Naive B cell (primary cell): ENCODE measurements around the gene ZNF597. TPM values are rescaled to one million over a fixed set of nuclear protein-coding genes. Genes with fewer than 3 reads are reported as not detected.

Experiments
- ATAC-seq, 2 donors: fragments of 150-1000 bp; cut with Tn5 transposase; 2 replicates each; pipeline ENCODE4 v1.10.0; 2021; ENCODE audit warnings: low read depth in 2 of 2, mild to moderate bottlenecking in 2 of 2, moderate library complexity in 2 of 2
- DNase-seq: peaks from one replicate; pipeline ENCODE4 v3.0.0; 2022
- H3K27ac Mint-ChIP-seq, 6 donors: one replicate each; pipeline ENCODE4 v1.8.0; 2020 to 2022; ENCODE audit warnings: mild to moderate bottlenecking in 6 of 6, mixed read lengths in 6 of 6, moderate library complexity in 5 of 6, inconsistent platforms in 2 of 6
- H3K27me3 Mint-ChIP-seq, 3 donors: one replicate each; pipeline ENCODE4 v1.8.0; 2021 to 2022; ENCODE audit warnings: mixed read lengths in 3 of 3, mild to moderate bottlenecking in 1 of 3
- H3K36me3 Mint-ChIP-seq, 2 donors: one replicate each; pipeline ENCODE4 v1.8.0; 2020 to 2022; ENCODE audit warnings: mixed read lengths in 2 of 2, inconsistent platforms in 1 of 2, mild to moderate bottlenecking in 1 of 2
- H3K4me1 Mint-ChIP-seq, 3 donors: one replicate each; pipeline ENCODE4 v1.8.0; 2020 to 2022; ENCODE audit warnings: mixed read lengths in 3 of 3, inconsistent platforms in 1 of 3, mild to moderate bottlenecking in 1 of 3, moderate library complexity in 1 of 3
- H3K4me3 Mint-ChIP-seq, 8 donors: one replicate each; pipeline ENCODE4 v1.8.0; 2020 to 2022; ENCODE audit warnings: mild to moderate bottlenecking in 8 of 8, mixed read lengths in 8 of 8, moderate library complexity in 8 of 8, inconsistent platforms in 2 of 8
- H3K9me3 Mint-ChIP-seq, 7 donors: one replicate each; pipeline ENCODE4 v1.8.0; 2020 to 2022; ENCODE audit warnings: mixed read lengths in 7 of 7, mild to moderate bottlenecking in 5 of 7, inconsistent platforms in 2 of 7, moderate library complexity in 1 of 7
- polyA plus RNA-seq, 6 donors: library from polyadenylated mRNA; unstranded; fragments of 300-500 nt; fragmentation: Illumina TruSeq; gene quantifications; one replicate each; pipeline ENCODE4 v1.2.3, GENCODE V29; 2021; ENCODE audit warnings: low read depth in 6 of 6

The ZNF597 gene, protein sequence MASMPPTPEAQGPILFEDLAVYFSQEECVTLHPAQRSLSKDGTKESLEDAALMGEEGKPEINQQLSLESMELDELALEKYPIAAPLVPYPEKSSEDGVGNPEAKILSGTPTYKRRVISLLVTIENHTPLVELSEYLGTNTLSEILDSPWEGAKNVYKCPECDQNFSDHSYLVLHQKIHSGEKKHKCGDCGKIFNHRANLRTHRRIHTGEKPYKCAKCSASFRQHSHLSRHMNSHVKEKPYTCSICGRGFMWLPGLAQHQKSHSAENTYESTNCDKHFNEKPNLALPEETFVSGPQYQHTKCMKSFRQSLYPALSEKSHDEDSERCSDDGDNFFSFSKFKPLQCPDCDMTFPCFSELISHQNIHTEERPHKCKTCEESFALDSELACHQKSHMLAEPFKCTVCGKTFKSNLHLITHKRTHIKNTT
- 1 to 10 TPM in 5 of 6 donors, under 1 TPM in 1; 0.78 to 3.2 (median 2.3) TPM for polyA plus RNA-seq

DNA sequence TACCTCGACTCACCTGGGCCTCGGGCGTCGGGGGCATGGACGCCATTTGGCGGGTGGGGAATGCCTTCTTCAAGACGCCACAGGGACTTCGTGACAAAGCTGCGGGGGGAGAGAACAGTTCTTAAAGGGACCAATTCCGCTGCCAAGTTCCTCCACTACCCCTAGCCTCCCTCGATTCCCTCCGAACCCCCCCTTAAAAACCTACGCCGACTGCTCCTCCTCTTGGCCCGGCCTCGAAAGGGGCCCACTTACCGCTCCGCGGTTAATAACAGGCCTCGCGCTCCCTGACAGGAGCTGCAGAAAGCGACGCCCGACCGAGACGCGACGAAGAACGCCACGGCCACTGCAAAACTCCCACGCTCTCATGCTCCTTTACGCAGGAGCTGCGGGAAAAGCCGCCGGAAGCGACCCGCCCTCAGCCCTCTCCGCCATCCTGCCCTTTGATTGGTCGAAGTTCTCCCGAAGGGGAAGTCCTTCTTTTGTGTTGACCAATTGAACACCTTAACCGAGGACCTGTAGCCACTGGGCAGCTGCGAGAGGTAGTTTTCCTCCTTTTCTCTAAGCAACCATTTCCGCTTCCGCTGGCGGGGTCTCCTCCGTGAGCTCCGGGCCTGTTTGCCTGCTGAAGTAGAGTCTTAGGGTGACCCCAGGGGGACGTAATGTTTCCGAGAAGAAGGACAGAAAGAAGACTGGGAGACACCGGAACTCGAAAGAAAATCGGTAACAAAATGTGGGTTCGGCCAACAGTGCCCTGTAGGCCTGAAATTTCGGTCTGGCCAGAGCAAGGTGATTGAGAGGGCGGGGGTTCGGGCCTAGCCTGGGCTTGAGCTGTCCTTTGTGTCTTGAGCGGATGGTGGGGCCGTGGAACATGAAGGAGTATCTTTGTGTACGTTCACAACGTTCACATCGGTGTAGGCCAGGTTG is at the start of gene ZNF597, which contains the start of gene NAA60:
Gene ZNF597, minus strand, starts transcription at position 397 of the 924 bp plus-strand sequence. Its CDS starts 351 bp downstream, at position 46.
Gene NAA60, plus strand, starts transcription at position 573 of the 924 bp plus-strand sequence. CDS start 32,548 bp downstream, outside the sequence.
- DNase-seq (peak; percentile 82), ATAC-seq (peak; percentile 93 to 94)
- peaks cover 5 to 25% (median 5%) of the 10 kb centered on the region in 3 donors for H3K27me3 Mint-ChIP-seq
- H3K27ac Mint-ChIP-seq, result peak within 1 kb of the TSS; percentile 96 to 99 (median 98)
- peak within 1 kb of the TSS; percentile 96 to 99 (median 98) for H3K4me3 Mint-ChIP-seq
- H3K4me1 Mint-ChIP-seq, result peaks cover 8 to 27% (median 8%) of the 10 kb centered on the region in 3 donors
- peaks cover 4 to 22% (median 12%) of the 10 kb centered on the region in 7 donors for H3K9me3 Mint-ChIP-seq
- peaks cover 26 to 40% of the 10 kb centered on the region in 2 donors for H3K36me3 Mint-ChIP-seq

DNA sequence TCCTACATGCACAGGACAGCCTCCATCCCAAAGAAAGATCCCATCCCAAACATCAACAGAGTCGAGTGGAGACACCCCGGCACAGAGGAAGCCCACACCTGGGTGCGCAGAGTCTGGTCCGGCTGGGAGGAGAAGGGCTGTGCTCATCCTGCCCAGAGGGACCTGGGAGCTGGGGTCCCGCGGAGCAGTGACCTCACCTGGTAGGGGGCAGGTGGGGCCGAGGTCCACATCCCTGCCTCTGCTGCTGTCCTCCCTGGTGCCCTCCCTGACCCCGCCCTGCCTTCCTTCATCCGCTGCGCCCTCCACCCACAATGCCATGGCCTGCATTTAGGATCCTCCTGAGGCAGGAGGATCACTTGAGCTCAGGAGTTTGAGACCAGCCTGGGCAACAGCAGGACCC is 49.1 kb upstream of the ZNF597 start:
- no peak for ATAC-seq
- Mint-ChIP-seq H3K9me3 (no peaks in the 10 kb centered on the region), H3K27ac (no peak overlapping the region)

DNA sequence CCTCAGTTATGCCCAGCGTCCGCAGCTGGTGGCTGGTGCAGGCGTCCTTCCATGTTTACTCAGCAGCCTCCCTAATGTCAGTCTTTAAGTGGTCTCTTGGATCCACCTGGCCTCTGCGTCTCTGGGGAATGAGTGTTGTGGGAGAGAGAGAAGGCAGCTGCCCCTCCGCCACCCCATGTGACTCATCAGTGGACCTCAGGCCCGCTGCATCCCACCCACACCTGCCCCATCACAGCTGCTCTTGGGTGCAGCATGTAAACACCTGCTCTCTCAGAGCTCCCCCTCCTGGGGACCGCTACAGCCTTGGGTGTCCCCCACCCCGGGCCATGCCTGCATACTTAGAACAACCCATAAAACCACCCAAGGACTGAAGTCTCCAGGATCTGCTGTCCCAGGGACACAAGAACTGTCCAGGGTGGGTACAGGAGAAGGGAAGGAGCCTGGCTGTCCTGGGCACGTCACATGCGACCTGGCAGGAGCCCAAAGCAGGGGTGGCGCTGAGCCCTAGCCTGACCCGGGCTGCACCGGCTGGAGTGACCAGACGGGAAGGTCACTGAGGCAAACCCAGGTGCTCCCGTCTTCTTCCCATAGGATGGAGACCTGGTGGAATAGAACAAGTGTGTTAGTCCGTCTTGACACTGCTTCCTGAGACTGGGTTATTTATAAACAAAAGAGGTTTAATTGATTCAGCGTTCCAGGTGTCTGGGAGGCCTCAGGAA is 47.8 kb upstream of the ZNF597 start:
- H3K27ac Mint-ChIP-seq, result peak overlapping the region in 1 of 6 donors; percentile 69
- no peak for DNase-seq
- H3K27me3 Mint-ChIP-seq, result no peaks in the 10 kb centered on the region
- no peak overlapping the region for H3K4me3 Mint-ChIP-seq
- ATAC-seq, result no peak
- H3K36me3 Mint-ChIP-seq, result no peaks in the 10 kb centered on the region
- no peaks in the 10 kb centered on the region for H3K4me1 Mint-ChIP-seq
- no peaks in the 10 kb centered on the region for H3K9me3 Mint-ChIP-seq

More for the DNA sequence above, 49.1 kb upstream of the ZNF597 start:
- no peaks in the 10 kb centered on the region for H3K4me1 Mint-ChIP-seq
- DNase-seq, result no peak
- H3K4me3 Mint-ChIP-seq, result no peak overlapping the region
- H3K36me3 Mint-ChIP-seq, result no peaks in the 10 kb centered on the region
- H3K27me3 Mint-ChIP-seq, result no peaks in the 10 kb centered on the region

DNA sequence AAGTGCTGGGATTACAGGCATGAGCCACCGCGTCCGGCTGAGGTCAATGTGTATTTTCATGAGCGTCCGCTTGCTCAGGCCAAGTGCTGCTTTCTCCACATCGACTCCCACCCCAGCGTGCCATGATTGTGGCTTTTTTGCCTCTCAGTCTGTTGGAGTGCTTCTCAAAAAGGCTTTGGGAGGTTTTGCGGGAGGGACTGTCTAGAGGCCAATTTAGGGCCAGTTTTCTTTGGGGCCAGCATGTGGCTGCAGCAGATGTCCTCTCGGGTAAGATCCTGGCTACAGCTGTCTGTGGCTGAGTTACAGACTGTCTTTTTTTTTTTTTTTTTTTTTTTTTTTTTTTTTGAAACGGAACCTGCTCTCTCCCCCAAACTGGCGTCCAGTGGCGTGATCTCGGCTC is 45.5 kb upstream of the ZNF597 start:
- no peaks in the 10 kb centered on the region for H3K27me3 Mint-ChIP-seq
- peak overlapping the region in 1 of 6 donors; percentile 44 for H3K27ac Mint-ChIP-seq
- H3K36me3 Mint-ChIP-seq, result peaks cover 0 to under 1% of the 10 kb centered on the region in 2 donors
- no peak overlapping the region for H3K4me3 Mint-ChIP-seq
- no peaks in the 10 kb centered on the region for H3K4me1 Mint-ChIP-seq
- no peaks in the 10 kb centered on the region for H3K9me3 Mint-ChIP-seq
- DNase-seq, result no peak
- ATAC-seq, result no peak

DNA sequence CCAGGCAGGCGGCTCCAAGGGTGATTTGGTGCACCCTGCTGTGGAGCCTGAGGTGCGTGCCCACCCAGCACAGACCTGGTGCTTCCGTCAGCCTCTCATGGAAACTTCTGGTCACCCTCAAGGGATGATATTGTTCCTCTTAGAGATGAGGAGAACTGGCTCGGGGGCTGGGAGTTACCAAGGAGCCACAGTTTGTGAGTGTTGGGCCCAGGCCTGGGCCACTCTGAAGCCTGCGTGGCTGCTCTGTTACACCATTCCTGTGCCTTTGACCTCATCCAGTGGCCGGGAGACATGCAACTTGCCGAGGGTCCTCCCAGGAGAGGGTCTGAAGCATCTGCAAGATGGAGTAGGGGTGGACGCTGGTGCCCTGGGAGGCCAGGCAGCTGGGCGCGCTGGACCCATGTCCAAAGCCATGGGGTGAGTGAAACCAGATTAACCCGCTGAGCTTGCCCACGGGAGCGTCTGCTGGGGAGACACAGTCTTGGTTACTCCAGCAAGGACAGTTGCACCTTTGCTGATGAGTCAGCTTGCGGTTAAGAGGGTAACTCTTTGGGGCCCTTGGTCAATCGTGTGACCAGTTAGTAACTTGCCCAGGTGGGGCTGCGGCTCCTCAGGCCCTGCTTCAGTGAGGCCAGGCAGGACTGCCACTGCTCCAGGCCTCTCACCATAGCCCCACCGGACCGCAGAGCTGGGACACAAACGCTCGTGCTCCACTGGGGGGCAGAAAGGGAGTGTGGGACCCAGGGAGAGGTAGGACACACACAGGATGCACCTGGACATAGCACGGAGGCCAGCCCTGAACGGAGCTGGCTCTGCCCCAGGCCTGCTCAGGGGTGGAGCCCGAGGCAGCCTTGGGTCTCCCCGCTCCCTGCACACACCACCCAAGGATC is 44.5 kb upstream of the ZNF597 start:
- H3K27me3 Mint-ChIP-seq, result no peaks in the 10 kb centered on the region
- H3K4me3 Mint-ChIP-seq, result no peak overlapping the region
- H3K9me3 Mint-ChIP-seq, result no peaks in the 10 kb centered on the region
- H3K27ac Mint-ChIP-seq, result peak overlapping the region in 1 of 6 donors; percentile 63
- ATAC-seq (no peak), DNase-seq (no peak)
- peaks cover 0 to 2% (median 0%) of the 10 kb centered on the region in 3 donors for H3K4me1 Mint-ChIP-seq
- H3K36me3 Mint-ChIP-seq, result peaks cover 8 to 11% of the 10 kb centered on the region in 2 donors

DNA sequence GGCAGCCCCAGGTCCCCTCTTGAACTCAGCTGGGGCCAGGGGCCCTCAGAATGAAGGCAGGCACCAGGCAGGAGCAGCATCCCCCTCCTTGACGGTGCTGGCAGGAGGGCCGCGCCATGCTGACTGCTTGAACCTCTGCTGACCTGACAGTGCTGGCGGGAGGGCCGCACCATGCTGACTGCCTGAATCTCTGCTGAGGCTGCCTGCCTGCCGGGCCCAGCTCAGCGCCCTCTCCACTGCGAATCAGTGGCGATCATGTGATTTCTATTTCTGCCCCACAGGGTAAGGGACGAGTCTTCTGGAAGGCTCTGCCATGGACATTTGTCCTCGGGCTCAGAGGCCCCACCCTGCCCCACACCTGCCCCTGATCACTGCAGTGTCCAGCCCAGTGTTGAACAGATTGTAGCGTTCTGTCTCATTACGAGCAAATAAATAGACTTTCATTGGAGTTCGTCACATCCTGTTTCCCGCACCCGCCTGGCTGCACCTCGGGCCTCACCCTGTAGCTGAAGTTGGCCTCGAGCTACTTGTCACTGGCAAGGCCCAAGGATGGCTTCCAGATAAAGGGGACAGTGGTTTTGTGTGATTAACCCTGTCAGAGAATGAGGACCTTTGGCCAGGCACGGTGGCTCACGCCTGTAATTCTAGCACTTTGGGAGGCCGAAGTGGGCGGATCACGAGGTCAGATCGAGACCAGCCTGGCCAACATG is 43.4 kb upstream of the ZNF597 start:
- no peak overlapping the region for H3K27ac Mint-ChIP-seq
- H3K36me3 Mint-ChIP-seq, result peaks cover 9 to 19% of the 10 kb centered on the region in 2 donors

DNA sequence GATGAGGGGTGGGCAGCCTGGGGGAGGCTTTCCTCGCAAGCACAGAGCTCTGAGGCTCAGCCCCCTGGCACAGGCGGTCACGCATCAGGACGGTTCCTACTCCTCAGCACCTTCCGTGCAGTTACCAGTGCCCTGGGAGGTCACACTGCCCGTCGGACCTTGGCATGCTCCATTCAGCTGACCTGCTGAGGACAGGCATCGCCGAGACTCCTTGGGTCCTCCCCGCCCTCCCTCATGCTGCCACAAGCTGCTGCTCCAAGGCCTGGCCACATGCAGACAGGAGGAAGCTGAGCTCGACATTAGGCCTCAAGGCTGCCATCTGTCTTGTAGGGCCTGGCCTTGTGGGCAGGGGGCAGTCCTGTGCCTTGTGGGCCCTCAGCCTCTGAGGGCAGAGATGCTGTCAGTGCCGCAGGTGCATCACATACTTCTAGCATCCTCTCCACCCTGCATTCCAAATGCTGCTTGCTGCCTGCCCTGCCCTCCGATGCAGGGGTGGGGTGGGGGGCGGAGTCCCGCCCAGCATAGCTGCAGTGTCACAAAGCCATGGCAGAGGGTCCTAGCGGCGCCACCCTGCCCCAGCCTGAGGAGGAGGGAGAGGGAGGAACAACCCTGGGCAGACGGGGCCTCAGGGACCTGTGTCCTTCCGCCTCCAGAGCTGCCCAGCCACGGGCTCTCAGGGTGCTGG is 42.7 kb upstream of the ZNF597 start:
- no peak for ATAC-seq
- H3K4me1 Mint-ChIP-seq, result peaks cover 0 to 4% (median 0%) of the 10 kb centered on the region in 3 donors
- no peak overlapping the region for H3K4me3 Mint-ChIP-seq
- no peak for DNase-seq
- peaks cover 9 to 19% of the 10 kb centered on the region in 2 donors for H3K36me3 Mint-ChIP-seq
- no peak overlapping the region for H3K27ac Mint-ChIP-seq
- H3K27me3 Mint-ChIP-seq, result no peaks in the 10 kb centered on the region
- no peaks in the 10 kb centered on the region for H3K9me3 Mint-ChIP-seq

More for the DNA sequence above, 43.4 kb upstream of the ZNF597 start:
- ATAC-seq (no peak), DNase-seq (no peak)
- peaks cover 0 to 4% (median 0%) of the 10 kb centered on the region in 3 donors for H3K4me1 Mint-ChIP-seq
- H3K4me3 Mint-ChIP-seq, result no peak overlapping the region
- H3K27me3 Mint-ChIP-seq, result no peaks in the 10 kb centered on the region
- H3K9me3 Mint-ChIP-seq, result no peaks in the 10 kb centered on the region

DNA sequence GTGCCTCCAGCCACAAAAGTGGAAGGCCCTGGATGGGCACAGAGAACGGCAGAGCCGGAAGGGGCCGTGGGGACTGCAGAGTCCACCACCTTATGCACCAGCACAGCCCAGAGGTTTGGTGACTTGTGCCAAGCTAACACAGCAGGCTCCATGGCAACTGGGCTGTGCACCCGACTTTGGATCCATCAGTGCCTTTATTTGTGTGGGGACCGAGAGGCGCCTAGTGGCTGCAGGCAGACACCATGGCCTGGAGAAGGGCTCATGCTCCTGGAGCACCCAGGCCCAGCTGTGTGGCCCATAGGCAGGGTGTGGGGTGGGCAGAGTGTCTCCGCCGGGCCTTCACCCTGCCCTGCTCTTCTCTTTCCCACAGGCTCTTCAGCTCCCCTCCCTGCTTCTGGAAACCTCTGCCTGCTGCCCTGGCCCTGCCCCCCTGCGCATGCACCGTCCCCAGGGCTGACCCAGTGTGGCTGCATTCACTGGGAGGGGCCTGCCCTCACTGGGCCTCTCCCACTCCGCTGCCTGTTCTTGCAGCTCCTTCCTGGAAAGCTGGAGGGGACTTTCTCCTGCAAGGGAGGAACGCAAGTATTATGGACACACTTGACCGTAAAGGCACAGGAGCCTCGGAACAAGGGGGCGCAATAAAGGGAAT is 41.9 kb upstream of the ZNF597 start:
- ATAC-seq (no peak), DNase-seq (no peak)
- peaks cover 0 to 4% (median 0%) of the 10 kb centered on the region in 3 donors for H3K4me1 Mint-ChIP-seq
- no peaks in the 10 kb centered on the region for H3K9me3 Mint-ChIP-seq
- no peaks in the 10 kb centered on the region for H3K27me3 Mint-ChIP-seq
- H3K4me3 Mint-ChIP-seq, result no peak overlapping the region
- peaks cover 9 to 19% of the 10 kb centered on the region in 2 donors for H3K36me3 Mint-ChIP-seq
- H3K27ac Mint-ChIP-seq, result no peak overlapping the region

DNA sequence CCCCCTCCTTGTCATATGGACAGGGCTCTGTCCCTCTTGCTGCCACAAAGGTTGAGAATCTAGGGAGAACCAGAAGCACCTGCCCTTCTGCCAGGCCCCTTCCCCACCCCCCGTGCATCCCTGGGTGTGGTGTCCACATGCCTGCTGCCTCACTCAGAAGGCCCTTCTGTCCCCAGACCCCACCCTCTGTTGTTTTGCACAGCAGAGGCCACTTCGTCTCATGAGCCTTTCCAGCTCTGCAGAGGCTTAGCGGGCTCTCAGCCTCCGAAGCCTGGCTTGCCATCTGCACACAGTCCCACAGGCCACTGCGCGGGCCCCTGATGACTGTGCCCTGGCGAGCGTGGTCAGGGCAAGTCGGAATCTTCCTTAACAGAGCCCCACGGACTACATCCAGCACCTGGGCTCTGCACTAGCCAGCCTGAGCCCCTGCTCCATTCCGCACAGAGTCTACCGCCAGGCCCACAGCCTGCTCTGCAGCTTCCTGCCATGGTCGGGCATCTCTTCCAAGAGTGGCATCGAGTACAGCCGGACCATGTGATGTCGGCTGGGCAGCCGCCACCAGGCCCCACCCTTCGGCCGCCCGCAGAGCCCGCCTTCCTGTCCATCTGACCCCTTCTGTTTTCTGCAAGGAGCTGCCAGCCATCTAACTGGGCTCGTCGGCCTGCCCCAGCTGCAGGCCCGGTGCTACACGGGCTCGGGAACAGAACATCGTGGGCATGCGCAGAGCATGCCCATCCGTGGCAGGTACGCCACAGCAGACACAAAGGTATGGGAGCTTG is 41.2 kb upstream of the ZNF597 start:
- H3K36me3 Mint-ChIP-seq, result peaks cover 9 to 19% of the 10 kb centered on the region in 2 donors
- DNase-seq (no peak), ATAC-seq (no peak)
- H3K9me3 Mint-ChIP-seq, result no peaks in the 10 kb centered on the region
- peak overlapping the region in 1 of 6 donors; percentile 33 for H3K27ac Mint-ChIP-seq
- peaks cover 0 to 4% (median 0%) of the 10 kb centered on the region in 3 donors for H3K4me1 Mint-ChIP-seq
- H3K4me3 Mint-ChIP-seq, result peak overlapping the region in 1 of 8 donors; percentile 15
- H3K27me3 Mint-ChIP-seq, result no peaks in the 10 kb centered on the region

DNA sequence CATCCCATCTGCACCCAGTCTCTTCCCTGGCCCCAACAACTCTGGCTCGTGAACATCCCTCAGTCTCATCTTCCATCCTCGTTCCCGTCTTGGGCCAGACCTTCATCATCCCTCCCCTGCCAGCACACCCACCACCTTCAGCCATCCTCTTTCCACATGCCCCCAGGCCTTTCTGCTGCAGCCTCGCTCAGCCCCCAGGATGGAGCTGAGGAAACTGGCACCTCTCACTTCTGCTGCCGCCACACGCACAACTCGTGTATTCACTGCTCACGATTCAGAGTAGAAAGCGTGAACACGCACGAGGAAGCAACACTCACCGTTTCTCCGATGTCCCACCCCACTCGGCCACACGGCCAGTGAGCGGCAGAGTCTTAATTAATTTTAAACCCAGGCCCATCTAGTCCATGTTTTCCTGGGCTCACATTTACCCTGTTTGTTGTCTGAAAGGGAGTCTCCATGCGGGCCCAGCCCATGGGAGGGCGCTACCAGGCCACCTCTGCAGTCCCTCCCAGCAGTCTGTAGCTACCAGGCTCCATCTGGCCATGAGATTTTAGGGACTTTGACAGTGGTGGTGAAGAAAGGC is 39.4 kb upstream of the ZNF597 start:
- no peak for DNase-seq
- no peaks in the 10 kb centered on the region for H3K9me3 Mint-ChIP-seq
- H3K4me3 Mint-ChIP-seq, result no peak overlapping the region
- no peaks in the 10 kb centered on the region for H3K27me3 Mint-ChIP-seq
- H3K36me3 Mint-ChIP-seq, result peaks cover 9 to 19% of the 10 kb centered on the region in 2 donors
- no peak for ATAC-seq
- H3K4me1 Mint-ChIP-seq, result peaks cover 0 to 4% (median 0%) of the 10 kb centered on the region in 3 donors
- H3K27ac Mint-ChIP-seq, result peak overlapping the region in 1 of 6 donors; percentile 83
